HG03097 (cell line): ENCODE measurements around the gene MDH1.
"Not testable (repeated sequence)": the region's sequence is repeated elsewhere in the genome, so short reads cannot be mapped to it uniquely, and the experiment has no call there.

Experiments used
- ATAC-seq: cut with Tn5 transposase; IDR thresholded peaks from one replicate; pipeline ENCODE4 v1.9.1; 2021; ENCODE audit not compliant: unreplicated experiment, low FRiP score

MDH1 gene

DNA sequence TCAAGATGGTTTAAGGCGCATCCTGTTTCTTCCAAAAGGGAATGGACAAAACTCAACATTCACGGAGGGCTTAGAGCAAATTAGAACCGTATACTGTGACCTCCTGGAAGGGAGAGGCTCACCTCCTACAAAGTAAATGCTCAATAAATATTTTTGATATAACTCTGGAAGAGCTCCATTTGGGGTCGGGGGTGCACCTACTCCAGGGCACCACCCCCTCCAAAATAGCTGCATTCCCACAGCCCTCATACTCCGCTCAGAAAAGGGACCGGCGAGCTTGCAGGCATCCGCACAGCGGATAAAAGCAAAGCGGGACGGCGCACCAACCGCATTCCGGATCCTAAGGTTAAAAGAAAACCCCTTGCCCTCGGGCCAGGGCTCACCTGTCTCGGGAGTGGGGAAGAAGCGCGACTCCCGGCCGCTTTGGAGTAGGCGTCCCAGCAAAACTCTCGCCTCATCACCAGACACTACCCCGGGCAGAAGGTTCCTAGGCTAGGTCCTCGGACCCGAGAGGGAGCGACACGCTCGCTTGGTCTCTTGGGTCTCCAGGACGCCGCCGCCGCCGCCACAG lies 864 bp upstream of the MDH1 start:
- no peak for ATAC-seq

GRCh38 chr2:63589148-63589958 lies 590 bp downstream of the MDH1 start:
- peak; percentile 13 for ATAC-seq

DNA sequence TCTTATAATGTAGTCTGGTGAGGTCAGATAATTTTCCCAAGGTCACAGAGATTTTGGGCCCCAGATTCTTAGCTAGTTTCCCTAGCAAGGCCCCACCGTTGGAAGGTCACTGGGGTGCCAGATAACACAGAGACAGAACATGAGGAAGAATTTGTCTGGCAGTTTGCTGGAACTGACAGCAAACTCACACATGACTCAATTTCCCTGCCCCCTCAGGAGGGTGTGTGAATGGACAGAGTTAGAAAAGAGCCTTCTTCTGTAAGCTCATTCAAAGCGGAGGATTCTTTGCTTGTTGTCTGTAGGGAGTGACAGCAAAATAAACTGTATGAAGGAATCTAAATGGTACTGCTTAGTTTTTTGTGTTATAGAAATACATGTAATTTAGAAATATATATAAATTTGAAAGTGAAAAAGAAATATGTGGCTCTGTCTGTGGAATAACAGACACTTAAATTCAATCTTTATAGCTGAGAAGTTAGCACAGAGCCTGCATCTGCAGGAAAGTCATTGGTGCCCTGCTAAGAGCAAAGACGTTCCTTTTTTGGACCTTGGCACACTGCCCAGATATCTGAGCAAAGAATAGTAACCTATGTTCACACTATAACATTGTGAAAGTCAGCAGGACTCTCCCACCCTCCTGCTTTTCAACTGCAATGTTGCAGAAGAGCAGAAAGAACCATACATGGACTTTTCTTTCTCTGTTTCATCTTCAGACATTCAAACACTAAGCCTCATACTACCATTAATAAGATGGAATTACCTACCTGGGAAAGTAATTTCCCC lies 2.1 kb downstream of the MDH1 start:
- ATAC-seq, result no peak

DNA sequence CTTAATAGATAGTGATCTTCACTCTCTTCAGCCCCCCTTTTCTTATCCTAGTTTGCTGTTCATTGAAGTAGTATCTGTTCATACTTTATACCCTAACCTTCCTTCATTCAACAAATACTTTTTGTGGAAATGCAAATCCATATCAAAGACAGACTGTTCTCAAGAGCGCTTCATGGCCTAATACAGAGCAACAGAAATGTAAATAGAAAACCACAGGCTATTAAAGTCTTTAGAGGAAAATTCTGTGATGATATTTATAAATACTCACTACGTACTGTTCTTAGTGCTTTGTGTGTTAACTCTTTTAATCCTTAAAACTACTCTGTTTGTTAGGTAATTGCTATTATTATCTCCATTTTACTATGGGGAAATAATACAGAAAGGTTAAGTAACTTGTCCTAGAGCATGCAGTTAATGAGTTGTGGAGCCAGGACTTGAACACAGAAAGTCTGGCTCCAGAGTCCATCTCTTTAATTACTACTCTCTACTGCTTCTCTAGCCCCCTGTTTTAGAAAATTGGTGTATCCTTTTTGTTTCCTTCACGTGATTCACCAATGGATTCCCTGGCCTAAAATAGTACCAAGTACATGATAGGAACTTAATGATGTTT lies 2.9 kb downstream of the MDH1 start:
- ATAC-seq, result no peak

DNA sequence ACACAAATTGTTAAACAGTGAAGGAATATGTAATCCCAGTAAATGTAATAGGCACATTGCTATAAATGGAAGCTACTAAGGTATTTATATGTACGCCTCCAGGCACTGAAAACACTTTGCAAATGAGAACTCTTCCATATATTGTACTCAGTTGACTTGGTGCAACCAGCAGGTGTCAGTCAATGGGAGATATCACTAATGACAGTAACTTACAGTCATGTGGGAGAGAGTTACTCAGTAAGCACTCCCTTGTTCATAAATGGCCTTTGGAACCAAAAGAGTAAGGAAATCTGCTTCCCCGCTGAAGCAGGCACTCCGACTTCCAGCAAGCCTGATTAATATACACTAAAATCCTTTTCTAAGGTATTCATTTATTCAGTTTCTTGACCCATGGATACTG lies 5.9 kb downstream of the MDH1 start:
- no peak for ATAC-seq

DNA sequence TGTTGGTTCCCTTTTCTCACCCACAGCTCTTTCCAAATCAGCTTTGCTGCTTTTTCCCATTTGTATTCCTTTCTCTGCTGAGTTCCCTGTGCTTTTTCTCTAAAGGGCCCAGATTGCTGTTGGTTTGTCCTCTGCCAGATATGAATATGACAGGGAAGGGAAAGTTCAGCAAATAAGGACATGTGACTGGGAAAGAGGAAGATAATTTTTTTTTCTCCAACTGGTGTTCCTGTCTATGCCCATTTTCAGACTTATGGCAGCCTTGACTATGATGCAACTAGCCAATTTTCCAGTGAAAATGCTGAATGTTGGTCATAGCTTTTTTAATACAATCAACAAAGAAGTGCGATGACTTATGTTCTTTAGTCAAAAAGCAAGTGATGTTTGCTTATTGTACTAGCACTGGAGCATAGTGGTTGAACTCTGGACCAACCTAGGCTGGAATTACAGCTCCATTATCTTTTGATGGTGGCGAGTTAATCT lies 7.7 kb downstream of the MDH1 start:
- ATAC-seq, result no peak

GRCh38 chr2:63598981-63599380 lies 10.2 kb downstream of the MDH1 start:
- ATAC-seq, result no peak

GRCh38 chr2:63600881-63601460 lies 12.2 kb downstream of the MDH1 start:
- ATAC-seq, result no peak

DNA sequence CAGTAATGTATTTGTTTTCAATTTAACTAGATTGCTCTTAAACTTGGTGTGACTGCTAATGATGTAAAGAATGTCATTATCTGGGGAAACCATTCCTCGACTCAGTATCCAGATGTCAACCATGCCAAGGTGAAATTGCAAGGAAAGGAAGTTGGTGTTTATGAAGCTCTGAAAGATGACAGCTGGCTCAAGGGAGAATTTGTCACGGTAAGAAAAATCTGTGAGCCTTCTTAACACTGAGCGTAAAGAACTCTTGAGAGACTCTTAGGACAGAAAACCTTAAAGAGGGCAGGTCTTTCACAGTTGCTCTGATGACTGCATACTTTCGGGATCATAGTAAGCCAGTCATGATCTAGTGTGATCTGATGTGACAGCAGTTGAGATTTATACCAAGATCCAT lies 15.9 kb downstream of the MDH1 start:
- ATAC-seq, result no peak

DNA sequence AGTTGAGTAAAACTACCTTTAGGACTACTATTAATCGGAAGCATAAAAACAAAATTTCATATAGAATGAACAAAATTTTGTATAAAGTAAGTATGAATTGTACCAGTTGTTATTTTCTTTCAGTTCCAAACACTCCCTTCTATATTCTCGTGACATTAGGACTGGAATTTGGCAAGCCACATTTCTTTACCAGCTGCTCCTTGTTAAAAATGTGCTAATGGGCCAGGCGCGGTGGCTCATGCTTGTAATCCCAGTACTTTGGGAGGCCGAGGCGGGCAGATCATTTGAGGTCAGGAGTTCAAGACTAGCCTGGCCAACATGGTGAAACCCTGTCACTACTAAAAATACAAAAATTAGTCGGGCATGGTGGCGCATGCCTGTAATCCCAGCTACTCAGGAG lies 20.1 kb downstream of the MDH1 start:
- ATAC-seq, result not testable (repeated sequence)

GRCh38 chr2:63610525-63610924 lies 21.8 kb downstream of the MDH1 start:
- no peak for ATAC-seq

DNA sequence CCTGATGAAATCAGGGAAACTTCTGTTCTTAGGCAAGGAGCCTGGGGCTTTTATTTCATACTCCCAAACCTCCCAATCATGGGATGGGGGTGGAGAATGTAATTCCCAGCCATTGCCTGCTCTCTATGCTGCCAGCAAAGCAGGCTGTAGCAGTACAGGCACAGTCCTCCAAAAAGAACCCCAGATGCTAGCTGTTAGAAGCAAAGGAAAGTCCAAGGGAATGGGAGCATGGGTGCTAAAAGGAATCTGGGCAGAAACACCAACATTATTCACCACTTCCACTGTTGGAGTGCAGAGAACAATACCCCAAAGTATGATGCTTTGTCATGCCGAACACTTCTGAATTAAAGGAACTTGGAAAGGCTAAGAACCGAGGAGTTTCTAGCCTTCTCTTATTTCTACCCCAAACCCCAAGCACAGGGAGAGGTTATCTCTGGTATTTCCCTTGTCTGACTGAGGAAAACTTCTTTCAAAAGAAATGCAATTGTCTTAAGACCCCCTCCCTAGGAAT lies 24.7 kb downstream of the MDH1 start:
- no peak for ATAC-seq

DNA sequence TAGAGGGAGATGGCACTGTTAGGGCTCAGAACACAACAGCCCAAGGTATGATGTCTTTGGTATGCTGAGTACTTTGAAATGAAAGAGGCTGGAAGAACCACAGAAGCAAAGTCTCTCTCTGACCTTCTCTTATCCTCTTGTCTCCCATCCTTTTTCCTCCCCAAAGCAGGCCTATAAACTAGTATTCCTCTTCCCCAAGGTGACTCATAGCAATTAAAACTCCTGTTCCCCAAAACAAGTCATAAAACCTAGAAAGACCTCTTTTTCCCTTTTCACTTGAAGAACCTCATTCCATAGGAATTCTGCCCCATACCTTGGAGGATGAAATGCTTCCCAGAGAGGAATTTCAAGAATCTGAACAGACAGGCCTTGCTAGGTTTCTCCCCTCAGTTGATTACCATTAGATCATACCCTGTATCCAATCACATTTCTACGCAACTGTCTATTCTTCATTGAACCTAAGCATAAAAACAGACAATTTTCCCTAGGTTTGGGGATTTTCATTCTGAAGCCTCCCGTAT lies 25.7 kb downstream of the MDH1 start:
- no peak for ATAC-seq

GRCh38 chr2:63614983-63615945 lies 26.5 kb downstream of the MDH1 start:
- ATAC-seq, result no peak

- ATAC-seq, result no peak
Observed at GRCh38 chr2:63617366-63617765, 28.6 kb downstream of the MDH1 start.

- no peak for ATAC-seq
Observed at GRCh38 chr2:63619328-63619727, 30.6 kb downstream of the MDH1 start.

DNA sequence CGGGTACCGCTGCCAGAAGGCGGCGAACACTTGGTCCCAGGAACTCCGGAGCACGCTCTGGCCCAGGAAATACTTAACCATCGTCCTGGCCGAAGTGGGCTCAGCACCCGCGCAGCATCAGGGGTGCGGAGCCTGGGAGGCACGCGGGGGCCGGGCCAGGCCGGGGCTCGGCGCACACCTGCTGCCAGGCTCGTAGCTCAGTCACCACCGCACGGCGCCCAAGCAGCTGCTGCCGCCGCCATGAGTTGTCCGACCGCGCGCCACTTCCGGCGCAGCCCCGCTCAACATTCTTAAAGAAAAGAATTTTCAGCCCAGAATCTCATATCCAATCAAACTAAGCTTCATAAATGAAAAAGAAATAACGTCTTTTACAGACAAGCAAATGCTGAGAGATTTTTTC lies 34.0 kb downstream of the MDH1 start:
- ATAC-seq, result no peak

GRCh38 chr2:63623763-63624162 lies 35.0 kb downstream of the MDH1 start:
- not testable (repeated sequence) for ATAC-seq

GRCh38 chr2:63627866-63628265 lies 39.1 kb downstream of the MDH1 start:
- ATAC-seq, result no peak
